ENCODE results near the gene GPC1.

The GPC1 gene

DNA sequence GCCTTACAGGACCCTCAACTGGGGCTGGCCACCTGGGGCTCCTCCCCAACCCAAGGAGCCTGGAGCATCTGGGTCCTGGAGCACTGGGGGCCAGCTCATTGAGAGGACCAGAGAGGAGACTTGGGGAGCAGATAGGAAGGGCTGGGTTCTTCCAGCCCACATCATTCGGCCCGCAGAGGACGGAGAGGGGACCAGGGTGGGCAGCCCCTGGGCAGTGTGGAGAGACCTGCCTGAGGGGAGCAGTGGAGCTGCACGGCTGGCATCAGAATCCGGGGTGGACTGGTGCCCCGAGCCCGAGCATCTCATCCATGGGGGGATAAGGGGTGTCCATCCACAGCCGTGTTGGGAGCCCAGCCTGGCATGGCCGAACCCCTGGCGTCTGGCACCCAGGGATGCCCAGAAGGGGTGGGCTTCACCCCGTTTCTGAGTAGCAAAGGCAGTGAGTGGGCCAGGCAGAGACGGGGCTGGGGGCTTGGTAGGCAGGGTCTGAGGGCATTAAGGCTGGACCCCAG, 11.3 kb downstream of the GPC1 start:
- no peak for DNase-seq

DNA sequence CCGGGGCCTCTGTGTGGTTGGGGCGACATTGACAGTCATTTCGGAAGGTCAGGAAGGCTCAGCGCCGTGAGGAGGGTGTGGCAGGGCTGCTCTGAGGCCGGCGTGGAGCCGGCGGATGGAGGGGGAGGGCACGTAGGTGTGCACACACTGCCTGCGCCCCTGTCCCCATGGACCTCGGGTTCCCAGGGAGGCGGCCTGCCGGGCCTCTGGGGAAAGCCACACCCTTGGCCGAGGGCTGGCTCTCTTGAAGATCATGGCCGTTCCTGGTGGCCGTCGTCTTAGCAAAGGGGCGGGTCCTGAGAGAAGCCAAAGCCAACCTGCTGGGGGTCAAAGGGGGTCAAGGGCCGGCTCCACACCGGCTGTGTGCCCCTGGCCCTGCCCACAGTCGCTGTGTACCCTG, 11.9 kb downstream of the GPC1 start:
- DNase-seq = no peak

DNA sequence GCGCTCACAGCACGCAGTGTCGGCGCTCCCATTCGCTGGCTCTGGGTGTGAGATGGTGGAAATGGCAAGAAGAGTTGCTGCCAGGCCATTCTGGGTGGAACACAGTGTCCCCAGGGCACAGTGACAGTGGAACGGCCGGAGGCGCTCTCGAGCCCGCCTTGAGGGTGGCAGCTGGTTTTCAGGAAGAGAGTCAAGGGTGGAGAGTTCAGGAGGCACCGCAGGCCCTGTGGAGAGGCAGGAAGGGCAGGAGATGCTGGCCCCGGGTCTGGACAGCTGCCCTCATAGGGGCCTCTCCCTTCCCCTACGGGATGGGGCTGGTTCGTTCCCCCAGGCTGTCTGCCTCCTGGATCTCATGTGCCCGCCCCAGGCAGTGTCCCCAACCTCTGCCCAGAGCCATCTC, 12.5 kb downstream of the GPC1 start:
- no peak for DNase-seq

DNA sequence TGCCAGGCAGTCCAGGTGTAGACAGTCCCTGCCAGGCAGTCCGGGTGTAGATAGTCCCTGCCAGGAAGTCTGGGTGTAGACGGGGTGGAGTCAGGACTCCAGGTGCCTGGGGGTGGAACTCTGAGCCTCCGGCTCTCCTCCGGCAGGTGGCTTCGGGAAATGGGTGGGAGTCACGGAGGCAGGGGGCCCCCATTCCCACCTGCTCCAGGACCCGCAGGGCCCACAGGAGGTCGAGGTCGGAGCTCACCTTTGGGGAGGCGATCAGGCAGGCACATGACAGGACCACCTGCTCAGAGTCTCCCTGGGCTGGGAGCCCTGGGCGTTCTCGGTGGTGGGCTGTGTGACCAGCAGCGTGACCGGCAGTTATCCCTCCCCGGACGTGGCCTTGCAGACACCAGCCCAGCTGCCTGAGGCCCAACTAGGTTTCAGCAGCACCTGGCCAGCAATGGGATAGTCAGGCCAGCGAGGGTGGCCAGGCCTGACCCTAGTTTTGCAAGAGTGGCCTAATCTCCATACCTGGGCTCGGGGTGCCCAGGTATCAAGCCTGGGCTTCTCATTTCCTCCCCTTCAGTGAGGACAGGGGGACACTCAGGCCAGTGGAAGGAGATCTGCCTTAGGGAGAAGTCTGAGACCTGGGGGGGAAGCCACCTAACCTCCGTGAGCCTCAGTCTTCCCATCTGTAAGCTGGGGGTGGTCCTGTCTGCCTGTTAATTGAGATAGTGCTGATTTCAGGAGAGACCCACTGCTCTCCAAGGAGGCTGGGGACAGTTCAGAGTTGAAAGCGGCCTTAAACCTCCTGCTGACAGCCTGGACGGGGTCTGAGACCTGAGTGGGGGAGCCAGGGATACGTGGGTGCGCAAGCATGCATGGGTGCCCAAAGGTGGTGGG, 13.2 kb downstream of the GPC1 start:
- DNase-seq = no peak

DNA sequence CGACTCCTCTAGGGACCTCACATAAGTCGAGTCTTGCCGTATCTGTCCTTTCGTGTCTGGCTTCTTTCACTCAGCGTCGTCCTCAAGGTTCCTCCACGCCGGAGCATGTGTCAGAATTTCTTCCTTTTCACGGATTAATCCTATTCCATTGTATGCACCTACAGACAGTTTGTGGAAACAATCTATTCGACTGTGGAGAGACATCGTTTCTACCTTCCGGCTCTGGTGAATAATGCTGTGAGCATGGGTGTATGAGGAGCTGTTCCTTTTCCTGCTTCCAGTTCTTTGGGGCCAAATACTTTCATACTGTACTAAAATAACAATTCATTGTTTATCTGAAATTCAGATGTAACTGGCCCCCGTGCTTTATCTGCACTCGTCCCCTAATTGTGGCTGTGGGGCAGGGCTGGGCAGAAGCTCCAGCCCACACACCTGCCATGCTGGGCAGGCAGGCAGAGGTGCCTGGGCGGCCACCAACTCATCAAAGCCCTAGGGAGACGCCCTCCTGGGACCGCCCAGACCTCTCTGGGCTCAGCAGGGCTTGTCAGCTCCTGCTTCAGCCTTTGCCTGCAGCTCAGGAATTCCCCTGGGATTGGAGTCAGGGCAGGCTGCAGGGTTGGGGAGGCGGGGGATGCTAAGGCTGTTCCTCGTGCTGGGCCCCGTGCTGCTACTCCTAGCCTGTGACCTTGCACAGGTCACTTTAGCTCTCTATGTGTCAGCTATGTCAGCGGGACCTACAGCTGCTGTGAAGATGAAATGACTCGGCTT, 14.5 kb downstream of the GPC1 start:
- no peak for DNase-seq

DNA sequence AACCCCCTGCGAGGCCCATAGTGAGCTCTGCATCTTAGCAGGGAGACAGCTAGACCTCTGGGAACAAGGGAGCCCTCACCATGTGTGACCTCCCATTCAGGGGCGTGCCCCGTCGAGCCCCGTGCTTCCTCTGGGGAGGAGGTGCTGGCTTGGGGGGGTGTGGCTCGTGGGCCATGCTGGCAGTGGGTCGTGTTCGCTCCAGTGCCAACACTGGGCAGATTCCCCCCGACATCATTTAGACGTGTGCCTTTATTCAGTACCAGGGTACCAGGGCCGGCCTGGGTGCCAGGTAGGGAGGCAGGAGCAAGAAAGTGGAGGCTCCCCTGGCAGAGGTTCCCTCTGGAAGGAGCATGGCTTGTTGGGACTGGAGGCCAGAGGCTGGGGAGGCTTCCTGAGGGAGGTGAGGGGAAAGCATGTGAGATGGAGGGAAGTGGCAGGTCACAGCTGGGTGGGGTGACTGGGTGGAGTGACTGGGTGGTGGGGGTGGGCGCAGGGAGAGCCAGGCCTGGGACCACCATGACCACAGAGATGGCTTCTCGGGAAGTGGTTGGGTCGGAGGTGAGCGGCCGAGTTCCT, 15.2 kb downstream of the GPC1 start:
- no peak for DNase-seq

DNA sequence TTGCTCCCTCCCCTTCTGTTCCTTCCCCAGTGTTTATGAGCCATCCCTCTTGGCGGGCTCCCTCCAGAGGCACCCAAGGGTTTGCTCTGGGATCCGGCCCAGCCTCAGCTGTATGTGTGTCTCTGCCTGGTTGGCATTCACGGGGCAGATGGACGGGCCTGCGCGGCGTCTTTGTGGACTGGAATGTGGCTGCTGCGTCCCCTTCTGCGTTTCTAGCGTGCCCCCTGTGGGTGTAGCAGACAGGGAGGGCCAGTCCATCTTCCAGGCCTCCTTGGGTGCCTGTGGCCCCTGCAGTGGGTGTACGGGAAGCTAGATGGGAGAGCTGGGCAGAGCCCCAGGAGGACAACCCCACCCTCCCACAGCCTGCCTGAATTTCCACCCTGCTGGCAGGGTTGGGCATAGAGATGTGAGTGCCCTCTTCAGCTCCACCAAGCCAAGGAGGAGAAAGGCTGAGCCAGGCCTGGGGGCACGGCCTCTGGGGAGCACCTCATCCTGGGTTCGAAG, 15.7 kb downstream of the GPC1 start:
- no peak for DNase-seq

DNA sequence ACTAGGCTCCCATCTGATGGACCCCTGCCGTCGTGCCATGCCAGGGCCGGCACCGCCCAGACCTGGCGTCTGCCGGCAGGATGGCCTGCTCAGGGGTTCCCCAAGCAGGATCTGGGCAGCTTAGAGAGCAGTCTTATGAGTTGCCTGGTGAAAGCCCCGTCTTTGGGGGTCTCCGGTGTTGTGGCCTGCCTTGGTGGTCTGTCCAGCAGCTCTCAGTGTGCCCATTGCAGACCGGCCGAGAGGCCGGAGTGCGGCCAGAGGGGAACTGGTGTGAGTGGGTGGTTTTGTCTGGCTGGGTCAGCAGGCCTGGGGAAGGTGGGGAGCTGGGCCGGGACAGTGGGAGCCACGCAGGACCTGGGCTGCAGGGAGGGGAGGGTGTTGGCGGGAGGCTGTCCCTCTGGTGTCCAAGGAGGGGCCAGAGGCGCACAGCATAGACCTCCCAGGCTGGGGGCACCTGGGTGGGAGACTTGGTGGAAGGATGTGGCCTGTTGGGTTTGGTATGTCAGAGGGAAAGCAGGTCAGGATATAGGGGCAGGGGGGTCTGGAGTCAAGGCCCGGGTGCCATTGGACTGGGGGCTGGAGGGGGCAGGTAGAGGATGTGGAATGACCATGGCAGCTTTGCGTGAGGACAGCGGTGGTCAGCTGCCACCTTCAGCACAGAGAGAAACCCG, 16.5 kb downstream of the GPC1 start:
- DNase-seq = no peak

DNA sequence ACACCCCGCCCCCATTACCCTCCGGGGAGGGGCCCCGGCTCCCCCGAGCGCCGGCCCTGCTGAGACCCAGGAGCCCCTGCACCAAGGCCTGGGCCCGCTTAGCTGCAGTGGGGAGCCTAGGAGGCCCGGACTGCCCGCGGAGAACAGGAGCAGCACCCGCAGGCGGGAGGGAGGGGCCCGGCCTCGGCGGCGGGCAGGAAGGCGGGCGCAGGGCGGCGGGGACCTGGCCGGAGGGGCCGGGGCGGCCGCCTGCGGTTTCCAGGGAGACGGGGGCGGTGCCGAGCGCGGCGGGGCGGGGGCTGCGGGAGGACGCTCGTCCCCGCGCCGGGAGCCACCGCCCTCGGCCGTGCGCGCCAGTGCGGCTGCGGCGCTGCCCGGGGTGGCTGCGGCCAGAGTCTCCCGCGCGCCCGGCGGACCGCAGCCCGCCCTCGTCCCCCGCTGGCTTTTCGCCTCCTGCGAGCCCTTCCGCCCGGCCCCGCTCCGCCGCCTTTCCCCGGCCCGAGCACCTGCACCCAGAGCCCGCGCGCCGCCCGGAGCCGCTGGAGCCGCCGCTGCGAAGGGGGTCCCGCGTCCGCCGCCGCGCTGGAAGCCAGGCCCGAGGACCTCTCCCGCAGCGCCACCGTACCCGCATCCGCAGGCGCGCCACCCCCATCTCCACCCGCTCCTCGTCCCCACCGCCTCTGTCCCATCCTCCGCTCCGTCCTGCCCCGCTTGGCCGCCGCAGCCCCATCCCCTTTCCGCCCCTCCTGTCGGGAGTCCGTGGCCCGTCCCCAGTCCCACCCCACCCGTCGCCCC, 17.2 kb downstream of the GPC1 start:
- no peak for DNase-seq

DNA sequence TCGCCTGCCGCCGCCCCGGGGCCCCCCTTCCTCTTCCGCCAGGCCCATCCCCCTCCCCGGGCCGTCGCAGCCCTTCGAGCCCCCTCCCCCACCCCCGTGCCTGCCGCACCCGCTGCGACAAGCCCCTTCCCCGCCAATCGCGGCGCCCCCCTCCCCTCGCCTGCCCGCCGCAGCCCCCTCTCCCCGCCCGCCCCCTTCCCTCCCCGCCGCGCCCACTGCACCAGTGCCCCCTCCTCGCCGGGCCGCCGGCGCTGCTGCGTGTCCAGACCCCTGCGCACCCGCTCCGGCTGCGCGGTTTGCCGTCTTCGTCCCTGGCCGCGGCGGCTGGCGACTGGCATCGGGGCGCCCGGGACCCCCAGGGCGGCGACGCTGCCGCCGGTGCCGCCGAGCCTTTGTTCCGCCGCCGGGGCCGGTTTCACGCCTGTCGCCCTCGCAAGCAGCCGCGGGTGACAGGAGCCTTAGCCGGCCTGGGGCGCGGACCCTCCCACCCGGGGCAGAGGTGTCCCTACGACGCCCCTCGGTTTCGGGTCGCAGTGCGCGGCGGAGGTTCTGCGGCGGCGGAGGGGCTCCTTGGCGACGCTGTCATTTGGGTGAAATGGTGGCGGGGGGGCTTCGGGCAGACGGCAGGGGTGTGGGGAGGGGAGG, 18.1 kb downstream of the GPC1 start:
- DNase-seq = no peak

DNA sequence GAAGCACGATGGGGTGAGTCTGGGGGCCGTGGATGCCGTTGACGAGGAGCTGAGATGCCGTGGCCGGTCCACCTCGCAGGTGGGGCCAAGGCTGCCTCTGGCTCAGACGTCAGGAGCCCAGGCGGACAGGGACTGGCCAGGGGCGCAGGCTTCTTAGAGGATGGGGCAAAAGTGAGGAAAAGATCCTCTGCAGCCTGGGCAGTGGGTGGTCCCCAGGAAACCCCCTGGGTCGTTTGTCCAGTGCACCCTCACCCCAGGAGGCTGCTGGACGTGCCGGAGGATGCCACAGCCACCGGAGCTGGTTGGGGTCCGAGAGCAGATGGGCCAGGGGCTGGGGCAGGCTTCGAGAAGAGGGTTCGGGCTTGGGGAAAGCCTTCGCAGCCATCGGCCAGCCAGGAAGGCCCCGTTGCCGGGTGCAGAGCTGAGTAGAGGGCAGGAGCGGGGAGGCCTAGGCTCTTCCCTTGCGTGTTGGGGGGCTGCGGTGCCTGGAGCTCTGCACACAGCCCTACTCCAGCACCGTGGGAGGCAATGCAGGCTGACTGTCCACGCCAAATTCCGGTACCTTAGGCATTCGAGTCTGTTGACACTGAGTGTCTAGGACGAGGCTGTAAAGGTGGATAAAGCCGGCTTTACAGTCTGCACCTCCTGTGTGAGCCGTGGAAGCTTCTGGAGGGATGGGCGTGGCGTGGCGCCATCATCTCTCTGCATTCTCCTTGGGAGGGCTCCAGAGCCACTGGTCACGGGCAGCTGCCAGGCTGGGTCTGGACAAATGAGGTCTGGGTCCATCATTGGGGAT, 18.8 kb downstream of the GPC1 start:
- no peak for DNase-seq

DNA sequence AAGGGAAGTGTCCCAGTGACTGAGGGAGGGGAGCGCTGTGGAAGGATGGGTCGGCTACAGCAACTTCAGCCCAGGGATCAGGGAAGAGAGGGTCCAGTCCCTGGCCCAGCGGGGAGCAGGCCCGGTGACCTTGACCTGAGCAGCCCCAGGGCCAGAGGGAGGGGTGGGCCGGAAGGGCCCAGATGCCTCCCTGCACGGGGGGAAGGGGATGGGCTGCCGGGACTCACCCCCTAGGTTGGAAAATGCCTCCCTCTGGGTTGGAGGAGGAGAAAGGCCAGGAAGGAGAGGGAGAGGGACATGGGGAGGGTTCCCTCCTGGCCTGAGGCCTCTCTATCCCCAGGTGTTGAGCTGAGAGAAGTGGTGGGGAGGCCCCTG, 19.8 kb downstream of the GPC1 start:
- no peak for DNase-seq

DNA sequence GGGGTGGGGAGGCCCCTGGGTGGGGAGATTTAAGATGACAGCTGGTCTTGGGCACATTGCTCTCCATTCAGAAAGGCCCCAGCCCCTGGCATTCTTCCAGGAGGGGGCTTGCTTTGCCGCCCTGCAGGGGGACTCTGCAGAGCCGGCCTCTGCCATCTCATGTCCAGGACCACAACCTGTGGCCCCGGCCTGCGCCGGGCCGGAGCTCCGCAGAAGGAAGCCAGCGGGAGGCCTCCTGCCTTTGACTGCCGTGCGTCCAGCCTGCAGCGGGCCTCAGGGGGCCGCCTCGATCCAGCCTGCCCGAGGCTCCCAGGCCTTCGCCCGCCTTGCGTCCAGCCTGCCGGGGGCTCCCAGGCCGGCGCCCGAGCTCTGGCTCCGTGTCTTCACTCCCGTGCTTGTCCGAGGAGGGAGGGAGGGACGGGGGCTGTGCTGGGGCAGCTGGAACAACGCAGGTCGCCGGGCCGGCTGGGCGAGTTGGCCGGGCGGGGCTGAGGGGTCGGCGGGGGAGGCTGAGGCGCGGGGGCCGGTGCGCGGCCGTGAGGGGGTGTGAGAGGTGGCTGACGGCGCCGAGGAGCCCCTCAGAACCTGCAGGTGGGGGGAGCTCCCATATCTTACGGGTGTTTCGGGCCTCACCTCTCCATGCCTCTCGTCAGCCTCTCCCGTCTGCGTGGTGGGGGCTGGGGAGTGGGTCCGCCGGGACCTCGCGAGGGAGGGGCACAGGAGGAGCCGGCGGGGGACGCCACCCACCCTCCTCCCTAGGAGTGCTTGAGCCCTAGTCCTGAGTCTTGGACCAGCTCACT, 20.4 kb downstream of the GPC1 start:
- DNase-seq = no peak

DNA sequence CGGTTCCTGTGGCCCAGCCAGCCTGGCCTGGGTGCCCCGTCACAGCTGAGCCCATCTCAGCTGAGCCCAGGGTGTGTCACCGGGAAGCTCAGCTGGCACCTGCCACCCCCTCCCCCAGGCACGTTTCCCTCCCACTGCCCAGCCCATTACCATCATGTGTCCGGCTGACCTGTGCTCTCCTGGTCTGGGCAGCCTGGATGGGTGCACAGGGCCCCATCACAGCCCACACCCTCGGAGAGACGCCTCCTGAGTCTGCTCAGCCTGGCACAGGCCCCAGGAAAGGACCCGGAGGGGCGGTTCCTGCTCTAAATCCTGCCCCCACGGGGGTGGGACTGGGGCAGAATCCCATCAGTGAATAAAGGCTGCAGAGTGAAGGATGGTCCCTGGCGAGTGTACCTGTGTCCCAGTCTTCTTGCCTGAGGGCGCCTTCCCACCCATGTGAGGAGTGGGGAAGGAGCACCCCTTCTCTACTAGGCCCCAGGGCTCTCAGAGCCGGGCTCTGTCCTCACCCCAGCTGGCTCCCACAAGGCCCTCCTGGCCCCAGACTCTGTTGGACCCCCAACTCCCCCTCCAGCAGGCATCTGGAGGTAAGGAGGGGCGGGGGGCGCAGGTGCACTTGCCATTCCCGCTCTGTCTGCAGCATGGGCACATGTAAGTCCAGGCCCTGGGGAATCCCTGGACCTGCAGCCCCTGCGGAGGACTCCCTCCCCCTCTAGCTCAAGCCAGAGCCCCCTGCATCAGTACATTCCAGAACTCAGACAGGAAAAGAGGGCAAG, 21.2 kb downstream of the GPC1 start:
- DNase-seq = no peak

DNA sequence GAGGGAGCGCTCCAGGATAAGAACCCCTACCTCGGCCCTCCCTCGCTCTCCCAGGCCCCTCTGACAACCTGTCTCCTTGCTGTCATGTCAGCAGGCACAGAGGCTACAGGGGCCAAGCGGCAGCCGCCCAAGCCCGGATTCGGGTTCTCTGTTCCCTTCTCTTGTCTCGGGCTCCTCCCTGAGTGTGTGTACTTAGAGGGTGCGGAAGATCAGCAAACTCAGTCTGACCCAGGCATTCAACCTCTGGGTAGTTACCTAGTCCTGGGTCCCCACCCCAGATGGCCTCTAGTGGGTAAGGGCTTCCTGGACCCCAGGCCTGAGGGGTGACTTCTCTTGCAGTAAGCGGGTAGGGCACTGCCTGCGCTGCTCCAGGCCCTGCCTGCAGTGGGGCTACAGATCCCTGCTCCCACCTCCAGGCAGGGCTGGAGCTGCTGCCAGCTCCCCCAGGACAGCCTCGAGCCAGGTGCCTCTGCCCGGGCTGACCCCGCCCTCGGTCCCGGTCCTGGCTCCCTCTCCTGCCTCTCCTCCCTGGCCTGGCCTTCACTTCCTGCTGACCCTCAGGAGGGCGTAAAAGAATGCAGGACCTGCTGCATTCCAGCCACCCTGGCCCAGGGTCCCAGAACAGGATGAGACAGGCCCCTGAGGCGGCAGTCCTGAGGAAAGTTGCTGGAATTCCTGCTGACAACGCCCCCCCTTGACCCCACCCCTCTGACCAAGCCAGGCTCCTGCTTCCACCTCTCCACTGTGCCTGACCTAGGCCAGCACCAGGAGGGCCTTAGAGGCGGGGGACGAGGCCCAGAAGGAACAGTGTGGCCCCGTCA, 22.0 kb downstream of the GPC1 start:
- no peak for DNase-seq

DNA sequence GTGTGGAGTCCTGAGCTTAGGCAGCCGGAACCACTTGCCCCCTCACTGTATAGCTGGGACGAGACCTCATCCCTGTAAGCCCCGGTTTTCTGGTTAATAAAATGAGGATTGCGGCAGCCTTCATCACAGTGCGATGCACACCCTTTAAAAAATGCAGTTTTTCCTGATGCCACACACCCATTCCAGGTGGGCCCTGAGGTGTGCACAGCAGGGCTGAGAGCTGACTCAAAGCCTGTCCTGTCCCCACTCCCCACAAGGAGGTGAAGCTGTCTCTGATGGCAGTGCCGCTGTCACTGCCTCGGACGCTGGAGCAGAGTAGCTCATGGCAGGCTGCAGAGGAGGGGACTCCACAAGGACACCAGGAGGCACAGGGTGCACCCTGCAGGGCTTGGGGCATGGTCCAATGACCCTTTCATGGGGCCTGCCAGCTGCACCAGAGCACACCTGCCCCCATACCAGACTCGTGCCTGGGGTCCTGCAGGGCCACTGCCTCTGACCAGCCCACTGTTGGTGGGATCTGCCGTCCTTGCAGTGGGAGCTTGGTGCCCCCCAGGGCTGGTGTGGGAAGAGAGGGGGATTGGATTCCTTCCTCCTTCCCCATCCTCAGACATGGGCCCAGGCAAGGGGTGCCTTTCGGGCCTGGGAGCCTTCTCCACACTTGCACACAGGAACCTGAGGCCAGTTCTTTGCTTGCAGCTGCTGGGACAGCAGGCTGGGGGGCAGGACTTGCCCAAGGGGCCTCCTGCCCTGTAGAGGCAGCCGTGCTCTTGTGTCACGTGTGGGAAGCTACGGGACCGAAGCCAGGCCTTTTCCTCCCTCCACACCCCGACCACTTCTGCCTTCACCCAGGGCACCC, 22.8 kb downstream of the GPC1 start:
- no peak for DNase-seq

DNA sequence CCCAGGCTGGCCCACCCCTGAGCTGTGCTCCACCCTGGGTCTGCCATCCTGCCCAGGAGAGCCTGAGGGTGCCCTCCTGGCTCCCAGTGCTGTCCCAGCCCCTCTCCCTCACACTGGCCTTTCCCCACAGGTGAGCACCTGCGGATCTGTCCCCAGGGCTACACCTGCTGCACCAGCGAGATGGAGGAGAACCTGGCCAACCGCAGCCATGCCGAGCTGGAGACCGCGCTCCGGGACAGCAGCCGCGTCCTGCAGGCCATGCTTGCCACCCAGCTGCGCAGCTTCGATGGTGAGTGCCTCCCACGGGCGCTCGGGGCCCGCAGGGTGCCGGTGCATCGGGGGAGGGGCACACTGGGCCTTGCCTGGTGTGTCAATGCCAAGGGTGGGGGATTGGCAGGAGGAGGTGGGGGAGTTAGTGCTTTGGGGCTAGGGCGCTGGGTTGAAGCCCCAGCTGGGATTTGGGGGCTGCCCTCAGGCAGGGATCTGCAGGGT, 23.5 kb downstream of the GPC1 start:
- no peak for DNase-seq
